Natural killer cell (primary cell): ENCODE results near the gene SEC14L5. TPM values are rescaled to one million over a fixed set of nuclear protein-coding genes. Genes with fewer than 3 reads are reported as not detected.

Source experiments
- ATAC-seq, 3 donors: fragments of 150-1000 bp in 2 of 3; fragments of 200-7000 bp in 1 of 3; cut with Tn5 transposase; 1 replicate in 1 of 3; 2 replicates in 2 of 3; pipeline ENCODE4 v1.10.0; 2021; ENCODE audit warnings: mild to moderate bottlenecking in 2 of 3, moderate library complexity in 2 of 3
- DNase-seq, 2 donors: peaks; one replicate each; pipeline versions ENCODE4 v3.0.0 to v3.0.0-alpha.2; 2013 to 2021; ENCODE audit warnings: mixed read lengths in 1 of 2
- H3K27ac ChIP-seq: one replicate; pipeline ENCODE4 v1.5.1; 2013; ENCODE audit warnings: mild to moderate bottlenecking, low read length
- H3K27me3 ChIP-seq: one replicate; pipeline ENCODE4 v1.6.1; 2013; ENCODE audit warnings: low read length; ENCODE audit not compliant: control insufficient read depth, insufficient read depth
- H3K36me3 ChIP-seq: one replicate; pipeline ENCODE4 v1.6.1; 2013; ENCODE audit warnings: low read length; ENCODE audit not compliant: control insufficient read depth, insufficient read depth
- H3K4me1 ChIP-seq: one replicate; pipeline ENCODE4 v1.6.1; 2013; ENCODE audit warnings: low read length; ENCODE audit not compliant: control insufficient read depth, insufficient read depth
- H3K4me3 ChIP-seq: one replicate; pipeline ENCODE4 v1.5.1; 2013; ENCODE audit warnings: low read length
- H3K9me3 ChIP-seq: one replicate; pipeline ENCODE4 v1.6.1; 2013; ENCODE audit warnings: low read length; ENCODE audit not compliant: control insufficient read depth, insufficient read depth
- H3K27ac Mint-ChIP-seq, 2 donors: one replicate each; pipeline ENCODE4 v1.8.0; 2022; ENCODE audit warnings: mild to moderate bottlenecking in 2 of 2, mixed read lengths in 2 of 2, moderate library complexity in 1 of 2
- H3K27me3 Mint-ChIP-seq, 2 donors: one replicate each; pipeline ENCODE4 v1.8.0; 2022; ENCODE audit warnings: low read depth in 2 of 2, mixed read lengths in 2 of 2
- H3K36me3 Mint-ChIP-seq: one replicate; pipeline ENCODE4 v1.8.0; 2022; ENCODE audit warnings: mixed read lengths
- H3K4me1 Mint-ChIP-seq, 2 donors: one replicate each; pipeline ENCODE4 v1.8.0; 2022; ENCODE audit warnings: mixed read lengths in 2 of 2
- H3K4me3 Mint-ChIP-seq: one replicate; pipeline ENCODE4 v1.8.0; 2022; ENCODE audit warnings: mild to moderate bottlenecking, moderate library complexity, mixed read lengths
- H3K9me3 Mint-ChIP-seq, 2 donors: one replicate each; pipeline ENCODE4 v1.8.0; 2022; ENCODE audit warnings: mixed read lengths in 2 of 2
- WGBS: methylation state at CpG from one replicate; pipeline ENCODE4 v1.1.7; 2013; ENCODE audit warnings: missing lambda C conversion rate; ENCODE audit not compliant: insufficient coverage; 5-methylcytosine and 5-hydroxymethylcytosine counted together
- intact Hi-C: fragments of 100-400 bp; cut with micrococcal nuclease; formaldehyde crosslinking; loops from one replicate; pipeline ENCODE4 v1.14.2; 2022
- total RNA-seq, 4 donors: library from RNA; stranded (reverse); fragments of 120-200 nt in 1 of 4; gene quantifications; one replicate each; pipeline versions ENCODE4 v1.2.3 to v1.2.4, GENCODE V29; 2013 to 2022
- TF ChIP-seq, protein P1 (sequence below): fragments of 200-600 bp; IDR thresholded peaks from one replicate; pipeline ENCODE4 v1.8.0; 2022; ENCODE audit warnings: antibody characterized with exemption

SEC14L5 gene
- total RNA-seq, 3 donors from 2014 or later (not counting 1 experiment from before 2014, with no cell fraction given): 0.27 to 1.1 (median 0.93) TPM

- Histone ChIP-seq H3K27ac (no peak overlapping the region), H3K9me3 (no peaks in the 10 kb centered on the region), H3K4me1 (no peaks in the 10 kb centered on the region), H3K4me3 (no peak overlapping the region), H3K27me3 (peaks cover 6% of the 10 kb centered on the region), H3K36me3 (no peaks in the 10 kb centered on the region)
- ATAC-seq (no peak), DNase-seq (no peak)
- H3K36me3 Mint-ChIP-seq: no peaks in the 10 kb centered on the region
- WGBS: 74% methylated on average over 17 of the region's 20 CpGs
- TF ChIP-seq, protein P1, sequence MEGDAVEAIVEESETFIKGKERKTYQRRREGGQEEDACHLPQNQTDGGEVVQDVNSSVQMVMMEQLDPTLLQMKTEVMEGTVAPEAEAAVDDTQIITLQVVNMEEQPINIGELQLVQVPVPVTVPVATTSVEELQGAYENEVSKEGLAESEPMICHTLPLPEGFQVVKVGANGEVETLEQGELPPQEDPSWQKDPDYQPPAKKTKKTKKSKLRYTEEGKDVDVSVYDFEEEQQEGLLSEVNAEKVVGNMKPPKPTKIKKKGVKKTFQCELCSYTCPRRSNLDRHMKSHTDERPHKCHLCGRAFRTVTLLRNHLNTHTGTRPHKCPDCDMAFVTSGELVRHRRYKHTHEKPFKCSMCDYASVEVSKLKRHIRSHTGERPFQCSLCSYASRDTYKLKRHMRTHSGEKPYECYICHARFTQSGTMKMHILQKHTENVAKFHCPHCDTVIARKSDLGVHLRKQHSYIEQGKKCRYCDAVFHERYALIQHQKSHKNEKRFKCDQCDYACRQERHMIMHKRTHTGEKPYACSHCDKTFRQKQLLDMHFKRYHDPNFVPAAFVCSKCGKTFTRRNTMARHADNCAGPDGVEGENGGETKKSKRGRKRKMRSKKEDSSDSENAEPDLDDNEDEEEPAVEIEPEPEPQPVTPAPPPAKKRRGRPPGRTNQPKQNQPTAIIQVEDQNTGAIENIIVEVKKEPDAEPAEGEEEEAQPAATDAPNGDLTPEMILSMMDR: no peak
- intact Hi-C loops: no loop called here
- H3K9me3 Mint-ChIP-seq: no peaks in the 10 kb centered on the region
- H3K27me3 Mint-ChIP-seq: peaks cover 16 to 24% of the 10 kb centered on the region in 2 donors
- no peaks in the 10 kb centered on the region for H3K4me1 Mint-ChIP-seq
- no peak overlapping the region for H3K4me3 Mint-ChIP-seq
- no peak overlapping the region for H3K27ac Mint-ChIP-seq
Measured at GRCh38 chr16:4982056-4982867, 24.1 kb downstream of the SEC14L5 start.

GRCh38 chr16:4984174-4984990 lies 26.3 kb downstream of the SEC14L5 start:
- H3K27me3 Mint-ChIP-seq: peaks cover 27 to 35% of the 10 kb centered on the region in 2 donors
- intact Hi-C loops: no loop called here
- H3K4me3 ChIP-seq: no peak overlapping the region

GRCh38 chr16:4987250-4987579 lies 29.1 kb downstream of the SEC14L5 start:
- Mint-ChIP-seq H3K4me3 (no peak overlapping the region), H3K27ac (no peak overlapping the region), H3K36me3 (no peaks in the 10 kb centered on the region), H3K9me3 (no peaks in the 10 kb centered on the region), H3K4me1 (no peaks in the 10 kb centered on the region), H3K27me3 (peaks cover 31 to 36% of the 10 kb centered on the region in 2 donors)
- ATAC-seq: no peak
- no peaks in the 10 kb centered on the region for H3K9me3 ChIP-seq
- H3K36me3 ChIP-seq: no peaks in the 10 kb centered on the region
- intact Hi-C loops: no loop called here
- WGBS: 2% methylated on average over 8 of the region's 10 CpGs
- H3K27ac ChIP-seq: no peak overlapping the region
- peaks cover 4% of the 10 kb centered on the region for H3K4me1 ChIP-seq
- TF ChIP-seq, protein P1: no peak
- H3K27me3 ChIP-seq: peaks cover 17% of the 10 kb centered on the region
- DNase-seq: no peak
- H3K4me3 ChIP-seq: no peak overlapping the region

More at GRCh38 chr16:4984174-4984990, 26.3 kb downstream of the SEC14L5 start:
- 82% methylated on average over 2 of the region's 5 CpGs for WGBS
- Mint-ChIP-seq H3K36me3 (no peaks in the 10 kb centered on the region), H3K9me3 (no peaks in the 10 kb centered on the region), H3K4me1 (no peaks in the 10 kb centered on the region), H3K27ac (no peak overlapping the region), H3K4me3 (no peak overlapping the region)
- no peaks in the 10 kb centered on the region for H3K36me3 ChIP-seq
- peaks cover 4% of the 10 kb centered on the region for H3K4me1 ChIP-seq
- no peak overlapping the region for H3K27ac ChIP-seq
- TF ChIP-seq, protein P1: no peak
- no peaks in the 10 kb centered on the region for H3K9me3 ChIP-seq
- H3K27me3 ChIP-seq: peaks cover 17% of the 10 kb centered on the region
- DNase-seq (no peak), ATAC-seq (no peak)
